K562 (cell line): ENCODE data around the gene FAM186B. TPM values are rescaled to one million over a fixed set of nuclear protein-coding genes. Genes with fewer than 3 reads are reported as not detected.

Source experiments
- ADNP ChIP-seq: fragments of 200-800 bp; sonication (Bioruptor generic); IDR thresholded peaks from 2 replicates; pipeline ENCODE4 v1.6.1; 2016; ENCODE audit warnings: missing genetic modification characterization, missing compliant biosample characterization
- BRD9 ChIP-seq: fragments of 450-650 bp; IDR thresholded peaks from 2 replicates; pipeline ENCODE4 v1.6.1; 2018; ENCODE audit warnings: low read depth; ENCODE audit not compliant: partially characterized antibody
- EZH2 ChIP-seq: IDR thresholded peaks from 2 replicates; pipeline ENCODE4 v1.6.1; 2012; ENCODE audit warnings: low read depth, mild to moderate bottlenecking, inconsistent platforms, low read length, borderline replicate concordance
- FOXA3 ChIP-seq, 2 experiments: fragments of 450-650 bp in 1 of 2; sonication (generic) in 1 of 2; formaldehyde crosslinking; IDR thresholded peaks in 1 of 2; conservative IDR thresholded peaks in 1 of 2; 2 replicates each; pipeline versions ENCODE4 v1.4.0 to v1.8.0; 2020 to 2022; ENCODE audit warnings: mild to moderate bottlenecking in 2 of 2, missing genetic modification reagents in 1 of 2
- GTF3C2 ChIP-seq: IDR thresholded peaks from 3 replicates; pipeline ENCODE4 v1.6.1; 2011; ENCODE audit warnings: borderline replicate concordance, mild to moderate bottlenecking, moderate library complexity; ENCODE audit not compliant: insufficient read length; ENCODE audit errors: extremely low read depth
- HMGN3 ChIP-seq: IDR thresholded peaks from 2 replicates; pipeline ENCODE4 v1.6.1; 2011; ENCODE audit warnings: borderline replicate concordance, low read depth, mild to moderate bottlenecking, mixed read lengths, low read length; ENCODE audit not compliant: insufficient read length; ENCODE audit errors: extremely low read depth
- MBD2 ChIP-seq: sonication (generic); IDR thresholded peaks from 2 replicates; pipeline ENCODE4 v1.6.1; 2016; ENCODE audit warnings: low read depth, borderline replicate concordance
- PYGO2 ChIP-seq: fragments of 450-650 bp; IDR thresholded peaks from 2 replicates; pipeline ENCODE4 v1.6.1; 2016; ENCODE audit warnings: mild to moderate bottlenecking, missing genetic modification characterization, moderate library complexity, missing compliant biosample characterization
- ZBTB17 ChIP-seq: fragments of 450-650 bp; formaldehyde crosslinking; IDR thresholded peaks from 2 replicates; pipeline ENCODE4 v1.4.0; 2020; ENCODE audit warnings: mild to moderate bottlenecking
- ZSCAN32 ChIP-seq: fragments of 450-650 bp; formaldehyde crosslinking; IDR thresholded peaks from 2 replicates; pipeline ENCODE4 v1.4.0; 2020; ENCODE audit warnings: mild to moderate bottlenecking, moderate library complexity
- polyA plus RNA-seq, 8 experiments: library from polyadenylated mRNA; depleted of rRNA in 4 of 8; stranded (reverse) in 5 of 8; unstranded in 3 of 8; fragments of >200 nt; fragmentation: Nextera tagmentation in 2 of 8; fragmentation: Illumina TruSeq in 1 of 8; extraction: Ambion mirVana in 2 of 8; extraction: Trizol in 1 of 8; gene quantifications; 2 replicates each; pipeline versions ENCODE4 v1.2.1 to v1.2.3, GENCODE V29; 2011 to 2014; ENCODE audit warnings: inconsistent platforms in 1 of 8, missing spikeins in 1 of 8
- total RNA-seq, 7 experiments: library from RNA; depleted of rRNA in 6 of 7; stranded (reverse); fragments of >200 nt in 6 of 7; fragmentation: Illumina TruSeq in 2 of 7; extraction: Trizol in 2 of 7; gene quantifications; 2 replicates each; pipeline versions ENCODE4 v1.2.1 to v1.2.3, GENCODE V29; 2011 to 2021; ENCODE audit warnings: low replicate concordance in 1 of 7
- TF ChIP-seq, protein P1 (sequence below), 2 experiments: fragments of 450-650 bp; formaldehyde crosslinking in 1 of 2; IDR thresholded peaks; 2 replicates each; pipeline versions ENCODE4 v1.4.0 to v1.6.1; 2014 to 2020; ENCODE audit warnings: mild to moderate bottlenecking in 2 of 2, borderline replicate concordance in 1 of 2, low read depth in 1 of 2
- TF ChIP-seq, protein P2 (sequence below): fragments of 450-650 bp; IDR thresholded peaks from 2 replicates; pipeline ENCODE4 v1.6.1; 2018; ENCODE audit not compliant: partially characterized antibody

Gene FAM186B
- total and polyA plus RNA-seq, 9 of the 15 experiments (the other 6 are each of a cell fraction or from before 2014, with no cell fraction given): 0.07 to 0.42 (median 0.15) TPM

DNA sequence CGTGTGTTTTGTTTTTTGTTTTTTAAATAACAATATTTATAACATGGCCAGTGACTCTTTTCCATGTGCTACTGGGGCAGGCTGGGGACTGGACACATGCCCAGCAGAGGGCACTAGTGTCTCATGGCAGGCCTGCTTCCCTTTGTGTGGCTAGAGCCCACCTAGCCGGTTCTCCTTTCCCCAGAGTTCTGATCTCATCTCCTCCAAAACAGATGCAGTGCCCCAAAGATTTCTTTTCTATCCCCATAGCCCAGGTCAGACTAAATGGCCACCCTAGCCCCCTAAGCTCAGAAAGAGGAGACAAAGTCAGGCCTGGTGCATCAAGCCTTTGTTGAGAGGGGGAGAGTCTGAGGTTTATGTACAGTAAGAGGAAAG is 39.2 kb upstream of the FAM186B start (continued):
- TF ChIP-seq ZBTB17 (CRISPR knock-in tag) (no peak), ADNP (tag) (no peak), EZH2 (no peak), MBD2 (no peak), PYGO2 (tag) (no peak), BRD9 (no peak), ZSCAN32 (no peak), FOXA3 (CRISPR knock-in tag; conservative IDR thresholded peaks at IDR 0.05 in 1 of 2, IDR thresholded peaks at IDR 0.05 in 1 of 2) (no peak), HMGN3 (no peak), GTF3C2 (no peak)
- TF ChIP-seq, protein P1, sequence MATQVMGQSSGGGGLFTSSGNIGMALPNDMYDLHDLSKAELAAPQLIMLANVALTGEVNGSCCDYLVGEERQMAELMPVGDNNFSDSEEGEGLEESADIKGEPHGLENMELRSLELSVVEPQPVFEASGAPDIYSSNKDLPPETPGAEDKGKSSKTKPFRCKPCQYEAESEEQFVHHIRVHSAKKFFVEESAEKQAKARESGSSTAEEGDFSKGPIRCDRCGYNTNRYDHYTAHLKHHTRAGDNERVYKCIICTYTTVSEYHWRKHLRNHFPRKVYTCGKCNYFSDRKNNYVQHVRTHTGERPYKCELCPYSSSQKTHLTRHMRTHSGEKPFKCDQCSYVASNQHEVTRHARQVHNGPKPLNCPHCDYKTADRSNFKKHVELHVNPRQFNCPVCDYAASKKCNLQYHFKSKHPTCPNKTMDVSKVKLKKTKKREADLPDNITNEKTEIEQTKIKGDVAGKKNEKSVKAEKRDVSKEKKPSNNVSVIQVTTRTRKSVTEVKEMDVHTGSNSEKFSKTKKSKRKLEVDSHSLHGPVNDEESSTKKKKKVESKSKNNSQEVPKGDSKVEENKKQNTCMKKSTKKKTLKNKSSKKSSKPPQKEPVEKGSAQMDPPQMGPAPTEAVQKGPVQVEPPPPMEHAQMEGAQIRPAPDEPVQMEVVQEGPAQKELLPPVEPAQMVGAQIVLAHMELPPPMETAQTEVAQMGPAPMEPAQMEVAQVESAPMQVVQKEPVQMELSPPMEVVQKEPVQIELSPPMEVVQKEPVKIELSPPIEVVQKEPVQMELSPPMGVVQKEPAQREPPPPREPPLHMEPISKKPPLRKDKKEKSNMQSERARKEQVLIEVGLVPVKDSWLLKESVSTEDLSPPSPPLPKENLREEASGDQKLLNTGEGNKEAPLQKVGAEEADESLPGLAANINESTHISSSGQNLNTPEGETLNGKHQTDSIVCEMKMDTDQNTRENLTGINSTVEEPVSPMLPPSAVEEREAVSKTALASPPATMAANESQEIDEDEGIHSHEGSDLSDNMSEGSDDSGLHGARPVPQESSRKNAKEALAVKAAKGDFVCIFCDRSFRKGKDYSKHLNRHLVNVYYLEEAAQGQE (IDR thresholded peaks at IDR 0.05; ENCODE audit: borderline replicate concordance): peak; percentile 95
- TF ChIP-seq, protein P1 (CRISPR knock-in tag; IDR thresholded peaks at IDR 0.05; ENCODE audit: low read depth): no peak
- TF ChIP-seq, protein P2, sequence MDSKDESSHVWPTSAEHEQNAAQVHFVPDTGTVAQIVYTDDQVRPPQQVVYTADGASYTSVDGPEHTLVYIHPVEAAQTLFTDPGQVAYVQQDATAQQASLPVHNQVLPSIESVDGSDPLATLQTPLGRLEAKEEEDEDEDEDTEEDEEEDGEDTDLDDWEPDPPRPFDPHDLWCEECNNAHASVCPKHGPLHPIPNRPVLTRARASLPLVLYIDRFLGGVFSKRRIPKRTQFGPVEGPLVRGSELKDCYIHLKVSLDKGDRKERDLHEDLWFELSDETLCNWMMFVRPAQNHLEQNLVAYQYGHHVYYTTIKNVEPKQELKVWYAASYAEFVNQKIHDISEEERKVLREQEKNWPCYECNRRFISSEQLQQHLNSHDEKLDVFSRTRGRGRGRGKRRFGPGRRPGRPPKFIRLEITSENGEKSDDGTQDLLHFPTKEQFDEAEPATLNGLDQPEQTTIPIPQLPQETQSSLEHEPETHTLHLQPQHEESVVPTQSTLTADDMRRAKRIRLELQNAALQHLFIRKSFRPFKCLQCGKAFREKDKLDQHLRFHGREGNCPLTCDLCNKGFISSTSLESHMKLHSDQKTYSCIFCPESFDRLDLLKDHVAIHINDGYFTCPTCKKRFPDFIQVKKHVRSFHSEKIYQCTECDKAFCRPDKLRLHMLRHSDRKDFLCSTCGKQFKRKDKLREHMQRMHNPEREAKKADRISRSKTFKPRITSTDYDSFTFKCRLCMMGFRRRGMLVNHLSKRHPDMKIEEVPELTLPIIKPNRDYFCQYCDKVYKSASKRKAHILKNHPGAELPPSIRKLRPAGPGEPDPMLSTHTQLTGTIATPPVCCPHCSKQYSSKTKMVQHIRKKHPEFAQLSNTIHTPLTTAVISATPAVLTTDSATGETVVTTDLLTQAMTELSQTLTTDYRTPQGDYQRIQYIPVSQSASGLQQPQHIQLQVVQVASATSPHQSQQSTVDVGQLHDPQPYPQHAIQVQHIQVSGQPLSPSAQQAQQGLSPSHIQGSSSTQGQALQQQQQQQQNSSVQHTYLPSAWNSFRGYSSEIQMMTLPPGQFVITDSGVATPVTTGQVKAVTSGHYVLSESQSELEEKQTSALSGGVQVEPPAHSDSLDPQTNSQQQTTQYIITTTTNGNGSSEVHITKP: no peak
